ENCODE data around the gene BCR. TPM values are rescaled to one million over a fixed set of nuclear protein-coding genes. Genes with fewer than 3 reads are reported as not detected.
A peak's percentile ranks its signal among the peaks of the same experiment; 100 is the strongest.

Gene BCR
- total and polyA plus RNA-seq, 2 donors (not counting 1 experiment from before 2014, with no cell fraction given), result 30.2 to 46.4 TPM

DNA sequence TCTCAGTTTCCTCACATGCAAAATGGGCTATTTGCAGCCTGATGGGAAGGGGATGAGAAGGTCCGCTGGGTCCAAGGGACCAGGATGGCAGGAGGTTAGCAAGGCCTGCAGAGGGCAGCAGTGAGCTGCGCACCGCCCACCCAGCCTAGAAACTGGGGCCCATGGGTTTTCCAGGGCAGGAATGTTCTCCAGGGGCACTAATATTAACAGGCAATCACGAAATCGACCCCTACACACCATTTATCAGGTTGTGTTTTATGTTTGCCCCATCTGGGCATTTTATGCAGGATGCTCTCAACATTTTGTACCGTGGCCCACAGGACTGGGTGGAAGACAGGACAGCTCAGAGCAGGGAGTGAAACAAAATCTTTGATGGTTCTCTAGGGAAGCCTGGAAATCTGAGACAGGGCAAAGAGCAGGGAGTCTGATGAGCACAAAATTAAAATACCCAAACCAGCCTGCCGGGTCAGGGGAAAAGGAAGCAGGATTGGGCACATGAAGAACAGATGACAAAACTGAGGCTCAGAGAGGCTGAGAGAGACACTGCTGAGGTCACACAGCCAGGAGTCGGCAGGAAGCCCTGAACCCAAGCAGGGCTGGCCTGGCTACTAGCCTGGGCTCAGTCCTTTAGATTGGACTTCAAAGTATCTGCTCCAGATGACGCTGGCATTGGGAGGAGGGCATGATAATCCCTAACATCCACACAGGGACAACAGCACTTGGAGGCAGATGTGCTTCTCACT, 1.6 kb upstream of the BCR start:
- Histone ChIP-seq H3K9me3 (ENCODE audit: control extremely low read depth in 1 of 3, control insufficient read depth in 2 of 3, insufficient read depth in 1 of 3, low read length in 2 of 3) (peaks cover 0 to 18% (median 10%) of the 10 kb centered on the region in 3 donors), H3K4me1 (ENCODE audit: control insufficient read depth in 2 of 2, insufficient read depth in 2 of 2, low read length in 2 of 2) (peaks cover 41 to 58% of the 10 kb centered on the region in 2 donors), H3K27me3 (replicated peaks in 1 of 4; ENCODE audit: control extremely low read depth in 1 of 4, control insufficient read depth in 3 of 4, insufficient read depth in 4 of 4, low read length in 3 of 4) (peaks cover 0 to 11% (median 3%) of the 10 kb centered on the region in 4 experiments), H3K36me3 (replicated peaks in 1 of 2; ENCODE audit: control extremely low read depth in 1 of 2, control insufficient read depth in 1 of 2, extremely low read depth in 1 of 2, insufficient read depth in 2 of 2, low read length in 1 of 2) (no peaks in the 10 kb centered on the region), H3K9ac (ENCODE audit: low read length) (no peak overlapping the region), H4K20me1 (ENCODE audit: control insufficient read depth, insufficient read depth, low read length, poor library complexity, severe bottlenecking) (peaks cover 24% of the 10 kb centered on the region), H3K4me2 (replicated peaks; ENCODE audit: low read depth, low read length, poor library complexity, severe bottlenecking) (peak overlapping the region; percentile 78), H3K27ac (ENCODE audit: low read length in 2 of 2) (no peak overlapping the region), H3K4me3 (ENCODE audit: control extremely low read depth in 1 of 5, extremely low read depth in 1 of 5, insufficient read depth in 1 of 5, low read depth in 2 of 5, low read length in 4 of 5) (no peak overlapping the region), H2AFZ (ENCODE audit: insufficient read depth, low read depth, low read length, poor library complexity, severe bottlenecking) (no peak overlapping the region), H3K79me2 (ENCODE audit: control insufficient read depth, insufficient read depth, low read length) (peaks cover 28% of the 10 kb centered on the region)
- Mint-ChIP-seq H3K27ac (peak overlapping the region; percentile 67), H3K9me3 (ENCODE audit: insufficient read depth) (no peaks in the 10 kb centered on the region), H3K27me3 (peaks cover 7% of the 10 kb centered on the region), H3K4me3 (peak overlapping the region; percentile 83), H3K4me1 (peaks cover 48% of the 10 kb centered on the region)
- POLR2A ChIA-PET, result interaction anchor here (0.7 to 1.0 kb wide), 3 partner anchors 90 to 1058 kb away, joined by 3 to 4 read pairs (median 4); no protein-coding TSS in a partner anchor
- intact Hi-C loops (cut with micrococcal nuclease), result loop anchor here (1.0 to 5.0 kb wide), 3 partner anchors 64 to 209 kb away; no protein-coding TSS in a partner anchor
- TF ChIP-seq, protein P1, sequence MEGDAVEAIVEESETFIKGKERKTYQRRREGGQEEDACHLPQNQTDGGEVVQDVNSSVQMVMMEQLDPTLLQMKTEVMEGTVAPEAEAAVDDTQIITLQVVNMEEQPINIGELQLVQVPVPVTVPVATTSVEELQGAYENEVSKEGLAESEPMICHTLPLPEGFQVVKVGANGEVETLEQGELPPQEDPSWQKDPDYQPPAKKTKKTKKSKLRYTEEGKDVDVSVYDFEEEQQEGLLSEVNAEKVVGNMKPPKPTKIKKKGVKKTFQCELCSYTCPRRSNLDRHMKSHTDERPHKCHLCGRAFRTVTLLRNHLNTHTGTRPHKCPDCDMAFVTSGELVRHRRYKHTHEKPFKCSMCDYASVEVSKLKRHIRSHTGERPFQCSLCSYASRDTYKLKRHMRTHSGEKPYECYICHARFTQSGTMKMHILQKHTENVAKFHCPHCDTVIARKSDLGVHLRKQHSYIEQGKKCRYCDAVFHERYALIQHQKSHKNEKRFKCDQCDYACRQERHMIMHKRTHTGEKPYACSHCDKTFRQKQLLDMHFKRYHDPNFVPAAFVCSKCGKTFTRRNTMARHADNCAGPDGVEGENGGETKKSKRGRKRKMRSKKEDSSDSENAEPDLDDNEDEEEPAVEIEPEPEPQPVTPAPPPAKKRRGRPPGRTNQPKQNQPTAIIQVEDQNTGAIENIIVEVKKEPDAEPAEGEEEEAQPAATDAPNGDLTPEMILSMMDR (IDR thresholded peaks at IDR 0.05), result peak; percentile 97
- no peak for TF ChIP-seq EZH2 (IDR thresholded peaks at IDR 0.05; ENCODE audit: borderline replicate concordance, insufficient read depth, low read depth, low read length, poor library complexity, severe bottlenecking)
- 27% methylated on average over 8 of the region's 9 CpGs for WGBS (ENCODE audit: insufficient coverage)
- CTCF ChIA-PET, result interaction anchor here (0.6 to 16.5 kb wide), 20 partner anchors 18 to 414 kb away, joined by 3 to 494 read pairs (median 5); no protein-coding TSS in a partner anchor
- no peak for ATAC-seq (ENCODE audit: low read depth)
- peak; percentile 78 for DNase-seq

Data from B cell (primary cell).